MCF 10A (cell line): Measurements from ENCODE around the gene PTPRN2. TPM values are rescaled to one million over a fixed set of nuclear protein-coding genes. Genes with fewer than 3 reads are reported as not detected.

Source experiments
- BruUV-seq: library from RNA; stranded (reverse); fragments of 400-500 nt; replicated peaks from 2 replicates; lab custom pipeline; 2021; lab: Mats Ljungman, UMichigan
- CTCF ChIA-PET: fragments of 300-600 bp; sonication (Branson Sonifier 250); formaldehyde crosslinking; extraction: SDS; loops from one replicate; lab custom pipeline; 2021; ENCODE audit warnings: antibody characterized with exemption, inconsistent platforms; lab: Yijun Ruan, JAX
- POLR2A ChIA-PET: fragments of 300-600, 350-650 bp; sonication (Branson Sonifier 250); formaldehyde crosslinking; extraction: SDS; loops from one replicate; lab custom pipeline; 2020; ENCODE audit warnings: antibody characterized with exemption, inconsistent platforms; lab: Yijun Ruan, JAX
- DNase-seq: peaks from one replicate; pipeline ENCODE4 v3.0.0-alpha.2; 2018; ENCODE audit not compliant: unreplicated experiment
- H3K27ac Mint-ChIP-seq: one replicate; pipeline ENCODE4 v1.8.0; 2022; ENCODE audit warnings: mild to moderate bottlenecking, low read depth, mixed read lengths; ENCODE audit not compliant: unreplicated experiment
- H3K27me3 Mint-ChIP-seq: one replicate; pipeline ENCODE4 v1.8.0; 2022; ENCODE audit warnings: mixed read lengths; ENCODE audit not compliant: insufficient read depth, unreplicated experiment
- H3K36me3 Mint-ChIP-seq: one replicate; pipeline ENCODE4 v1.8.0; 2022; ENCODE audit warnings: mild to moderate bottlenecking, moderate library complexity, mixed read lengths; ENCODE audit not compliant: insufficient read depth, unreplicated experiment
- H3K4me1 Mint-ChIP-seq: one replicate; pipeline ENCODE4 v1.8.0; 2022; ENCODE audit warnings: mixed read lengths; ENCODE audit not compliant: insufficient read depth, unreplicated experiment
- H3K4me3 Mint-ChIP-seq: one replicate; pipeline ENCODE4 v1.8.0; 2022; ENCODE audit warnings: mild to moderate bottlenecking, moderate library complexity, mixed read lengths; ENCODE audit not compliant: unreplicated experiment
- H3K9me3 Mint-ChIP-seq: one replicate; pipeline ENCODE4 v1.8.0; 2022; ENCODE audit warnings: mixed read lengths; ENCODE audit not compliant: unreplicated experiment
- intact Hi-C: fragments of 100-400 bp; cut with micrococcal nuclease; formaldehyde crosslinking; loops from 2 replicates; pipeline ENCODE4 v1.14.1; 2022
- total RNA-seq: library from RNA; stranded (reverse); gene quantifications from 2 replicates; pipeline ENCODE4 v1.2.3, GENCODE V29; 2022
- TF ChIP-seq, protein P1 (sequence below): fragments of 200-600 bp; IDR thresholded peaks from one replicate; pipeline ENCODE4 v1.8.0; 2022; ENCODE audit warnings: antibody characterized with exemption, mild to moderate bottlenecking; ENCODE audit not compliant: unreplicated experiment

PTPRN2 gene
- total RNA-seq, 1 experiment from 2014 or later = 4.5 TPM

DNA sequence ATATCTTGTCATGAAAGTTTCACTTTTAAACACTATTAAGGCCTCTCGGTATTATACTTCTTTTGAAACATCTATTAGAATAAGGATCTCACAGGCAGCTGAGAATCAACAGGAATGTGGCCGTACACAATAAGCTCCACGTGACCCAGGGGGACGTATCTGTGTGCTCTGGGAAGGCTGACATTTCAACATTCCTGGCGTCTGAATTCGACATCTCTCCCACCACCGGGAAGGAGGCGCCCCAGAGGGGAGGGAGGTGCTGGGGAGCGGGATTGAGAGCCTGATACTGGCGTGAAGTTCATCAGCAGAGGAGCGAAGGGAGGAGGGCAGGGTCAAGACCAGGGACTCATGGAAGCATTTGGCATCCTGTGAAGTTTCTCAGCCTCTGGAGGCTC is 849.6 kb downstream of the PTPRN2 start:
- POLR2A ChIA-PET = interaction anchor here (1.1 kb wide), 1 partner anchor 9 kb away, joined by 3 read pairs; no protein-coding TSS in a partner anchor
- intact Hi-C loops = no loop called here
- H3K9me3 Mint-ChIP-seq = peaks cover 18% of the 10 kb centered on the region
- DNase-seq = no peak
- H3K36me3 Mint-ChIP-seq = no peaks in the 10 kb centered on the region
- no TSS peak for BruUV-seq
- H3K4me3 Mint-ChIP-seq = no peak overlapping the region
- H3K27ac Mint-ChIP-seq = no peak overlapping the region
- no peaks in the 10 kb centered on the region for H3K27me3 Mint-ChIP-seq
- H3K4me1 Mint-ChIP-seq = no peaks in the 10 kb centered on the region
- CTCF ChIA-PET = no interaction called here
- TF ChIP-seq, protein P1, sequence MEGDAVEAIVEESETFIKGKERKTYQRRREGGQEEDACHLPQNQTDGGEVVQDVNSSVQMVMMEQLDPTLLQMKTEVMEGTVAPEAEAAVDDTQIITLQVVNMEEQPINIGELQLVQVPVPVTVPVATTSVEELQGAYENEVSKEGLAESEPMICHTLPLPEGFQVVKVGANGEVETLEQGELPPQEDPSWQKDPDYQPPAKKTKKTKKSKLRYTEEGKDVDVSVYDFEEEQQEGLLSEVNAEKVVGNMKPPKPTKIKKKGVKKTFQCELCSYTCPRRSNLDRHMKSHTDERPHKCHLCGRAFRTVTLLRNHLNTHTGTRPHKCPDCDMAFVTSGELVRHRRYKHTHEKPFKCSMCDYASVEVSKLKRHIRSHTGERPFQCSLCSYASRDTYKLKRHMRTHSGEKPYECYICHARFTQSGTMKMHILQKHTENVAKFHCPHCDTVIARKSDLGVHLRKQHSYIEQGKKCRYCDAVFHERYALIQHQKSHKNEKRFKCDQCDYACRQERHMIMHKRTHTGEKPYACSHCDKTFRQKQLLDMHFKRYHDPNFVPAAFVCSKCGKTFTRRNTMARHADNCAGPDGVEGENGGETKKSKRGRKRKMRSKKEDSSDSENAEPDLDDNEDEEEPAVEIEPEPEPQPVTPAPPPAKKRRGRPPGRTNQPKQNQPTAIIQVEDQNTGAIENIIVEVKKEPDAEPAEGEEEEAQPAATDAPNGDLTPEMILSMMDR = no peak

DNA sequence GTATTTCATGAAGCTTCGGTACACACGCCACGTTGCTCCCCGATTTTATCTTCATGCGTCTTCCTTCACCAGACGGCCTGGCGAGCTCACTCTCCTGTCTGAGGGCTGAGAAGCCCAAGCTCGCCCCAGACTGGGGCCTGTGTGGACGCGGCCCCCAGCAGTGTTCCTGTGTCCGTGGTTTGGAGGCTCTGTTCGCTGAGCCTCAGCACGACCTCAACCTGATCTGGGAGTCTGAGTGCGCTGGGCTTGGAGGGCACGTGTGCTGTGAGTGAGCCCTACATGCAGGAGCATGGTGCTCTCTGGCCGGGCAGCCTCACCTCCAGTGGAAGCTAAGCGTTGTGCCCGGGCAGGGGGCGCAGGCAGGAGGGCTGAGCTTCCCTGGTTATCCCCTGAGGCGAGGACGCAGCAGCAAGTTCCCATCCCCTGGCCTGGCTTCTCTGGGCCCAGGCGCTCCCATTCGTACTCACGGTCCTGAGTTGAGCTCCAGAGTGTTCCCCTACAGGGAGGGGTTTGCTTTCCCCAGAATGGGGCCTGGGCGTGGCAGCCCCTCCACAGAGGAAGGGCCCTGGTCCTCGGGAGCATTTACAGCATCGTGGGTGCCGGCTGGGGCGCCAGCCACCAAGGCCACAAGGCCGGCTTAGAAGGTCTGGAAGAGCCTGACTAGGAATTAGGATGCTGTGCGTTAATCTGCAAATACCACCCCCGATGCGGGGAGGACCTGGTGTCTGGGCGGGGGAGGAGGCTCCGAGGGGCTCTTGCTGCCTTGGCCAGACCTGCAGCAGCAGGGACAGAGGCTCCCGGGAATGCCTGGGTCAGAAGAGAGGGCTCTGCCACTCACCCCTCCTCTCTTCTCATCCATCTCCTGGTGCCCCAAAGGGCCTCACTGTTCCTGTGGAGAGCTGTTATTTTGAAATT is 850.2 kb downstream of the PTPRN2 start:
- Mint-ChIP-seq H3K27me3 (no peaks in the 10 kb centered on the region), H3K4me1 (no peaks in the 10 kb centered on the region), H3K9me3 (peaks cover 18% of the 10 kb centered on the region), H3K27ac (no peak overlapping the region), H3K4me3 (no peak overlapping the region), H3K36me3 (no peaks in the 10 kb centered on the region)
- TF ChIP-seq, protein P1 = no peak
- no peak for DNase-seq
- POLR2A ChIA-PET = interaction anchor here (1.1 kb wide), 1 partner anchor 8 kb away, joined by 3 read pairs; no protein-coding TSS in a partner anchor
- CTCF ChIA-PET = no interaction called here
- intact Hi-C loops = no loop called here
- BruUV-seq = no TSS peak

DNA sequence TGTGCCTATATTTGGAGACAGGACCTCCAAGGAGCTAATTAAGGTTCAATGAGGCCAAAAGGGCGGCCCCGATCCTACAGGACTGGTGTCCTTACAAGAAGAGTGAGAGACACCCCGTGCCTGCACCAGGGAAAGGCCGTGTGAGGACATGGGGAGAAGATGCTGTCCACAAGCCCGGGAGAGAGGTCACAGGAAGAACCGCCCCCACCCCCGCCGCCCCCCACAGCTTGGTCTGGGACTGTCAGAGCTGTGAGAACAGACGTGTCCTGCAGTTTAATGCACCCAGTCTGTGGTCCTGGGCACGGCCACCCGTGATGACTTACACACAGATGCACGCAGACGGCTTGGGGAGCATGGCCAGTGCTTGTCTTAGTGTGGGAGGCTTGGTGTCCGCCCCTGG is 851.3 kb downstream of the PTPRN2 start:
- TF ChIP-seq, protein P1 = no peak
- ChIA-PET CTCF (no interaction called here), POLR2A (no interaction called here)
- intact Hi-C loops = no loop called here
- H3K9me3 Mint-ChIP-seq = peaks cover 11% of the 10 kb centered on the region
- H3K27ac Mint-ChIP-seq = no peak overlapping the region
- H3K36me3 Mint-ChIP-seq = no peaks in the 10 kb centered on the region
- no peak for DNase-seq
- BruUV-seq = no TSS peak
- H3K4me1 Mint-ChIP-seq = no peaks in the 10 kb centered on the region
- H3K4me3 Mint-ChIP-seq = no peak overlapping the region
- no peaks in the 10 kb centered on the region for H3K27me3 Mint-ChIP-seq

DNA sequence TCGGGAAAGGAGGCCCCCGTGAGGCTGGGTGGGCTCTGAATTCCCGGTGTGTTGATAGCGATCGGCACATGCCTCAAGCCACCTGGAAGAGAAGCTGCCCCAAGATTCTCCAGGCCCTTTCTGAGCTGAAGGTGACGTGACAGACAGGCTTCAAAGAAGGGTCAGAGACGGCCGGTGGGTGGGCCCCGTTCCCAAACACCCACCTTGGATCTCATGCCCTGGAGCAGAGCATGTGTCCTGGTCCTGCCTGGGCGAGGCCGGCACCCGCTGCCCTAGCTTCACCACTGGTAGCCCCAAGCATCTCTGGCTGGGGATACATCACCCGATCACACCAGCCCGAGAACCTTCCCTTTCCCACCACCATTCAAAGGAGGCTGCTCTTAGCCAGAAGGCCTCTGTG is 851.8 kb downstream of the PTPRN2 start:
- BruUV-seq = no TSS peak
- Mint-ChIP-seq H3K4me1 (no peaks in the 10 kb centered on the region), H3K9me3 (peaks cover 12% of the 10 kb centered on the region), H3K36me3 (no peaks in the 10 kb centered on the region), H3K4me3 (no peak overlapping the region), H3K27ac (no peak overlapping the region), H3K27me3 (no peaks in the 10 kb centered on the region)
- no peak for DNase-seq
- ChIA-PET CTCF (no interaction called here), POLR2A (no interaction called here)
- TF ChIP-seq, protein P1 = no peak
- intact Hi-C loops = no loop called here
